Fibroblast of lung (primary cell): ENCODE data around the gene TSPAN11. TPM values are rescaled to one million over a fixed set of nuclear protein-coding genes. Genes with fewer than 3 reads are reported as not detected.

Experiments
- DNase-seq, 2 donors: peaks; one replicate each; pipeline versions ENCODE4 v3.0.0 to v3.0.0-alpha.2; 2010; ENCODE audit warnings: low read depth in 2 of 2
- H2AFZ ChIP-seq: 2 replicates; pipeline ENCODE4 v1.5.1; 2012; ENCODE audit warnings: low read length, control low read depth, inconsistent platforms
- H3K27ac ChIP-seq: 2 replicates; pipeline ENCODE4 v1.5.1; 2011; ENCODE audit warnings: low read length, control low read depth; ENCODE audit not compliant: insufficient read depth
- H3K27me3 ChIP-seq: 2 replicates; pipeline ENCODE4 v1.5.1; 2011; ENCODE audit warnings: mild to moderate bottlenecking, low read length; ENCODE audit not compliant: control insufficient read depth, insufficient read depth
- H3K36me3 ChIP-seq: 2 replicates; pipeline ENCODE4 v1.5.1; 2011; ENCODE audit warnings: low read length; ENCODE audit not compliant: control insufficient read depth, insufficient read depth
- H3K4me1 ChIP-seq: 2 replicates; pipeline ENCODE4 v1.5.1; 2011; ENCODE audit warnings: low read length; ENCODE audit not compliant: control insufficient read depth, insufficient read depth; ENCODE audit errors: extremely low read depth
- H3K4me2 ChIP-seq: 2 replicates; pipeline ENCODE4 v1.5.1; 2011; ENCODE audit warnings: low read length, control low read depth; ENCODE audit not compliant: insufficient read depth; ENCODE audit errors: extremely low read depth
- H3K4me3 ChIP-seq, 4 experiments: fragments of 200-600 bp in 1 of 4; sonication (generic) in 1 of 4; replicated peaks in 1 of 4; 2 replicates each; pipeline ENCODE4 v1.5.1; 2011 to 2016; ENCODE audit warnings: low read length in 4 of 4, low read depth in 3 of 4, mild to moderate bottlenecking in 3 of 4, control low read depth in 2 of 4, inconsistent platforms in 1 of 4, mixed read lengths in 1 of 4; ENCODE audit not compliant: insufficient read depth in 1 of 4; ENCODE audit errors: control extremely low read depth in 1 of 4
- H3K79me2 ChIP-seq: 2 replicates; pipeline ENCODE4 v1.5.1; 2012; ENCODE audit warnings: mild to moderate bottlenecking, low read length, inconsistent platforms; ENCODE audit not compliant: control insufficient read depth, insufficient read depth
- H3K9ac ChIP-seq: 2 replicates; pipeline ENCODE4 v1.5.1; 2011; ENCODE audit warnings: mild to moderate bottlenecking, low read length, control low read depth; ENCODE audit not compliant: insufficient read depth
- H3K9me3 ChIP-seq: 2 replicates; pipeline ENCODE4 v1.5.1; 2012; ENCODE audit warnings: low read depth, low read length; ENCODE audit not compliant: control insufficient read depth, insufficient read depth
- H4K20me1 ChIP-seq: 2 replicates; pipeline ENCODE4 v1.5.1; 2011; ENCODE audit warnings: low read length; ENCODE audit not compliant: control insufficient read depth, insufficient read depth; ENCODE audit errors: extremely low read depth
- EZH2 ChIP-seq: IDR thresholded peaks from 2 replicates; pipeline ENCODE4 v1.5.1; 2012; ENCODE audit warnings: low read length, control low read depth, mild to moderate bottlenecking; ENCODE audit errors: missing control alignments
- polyA plus RNA-seq, 2 donors: library from polyadenylated mRNA; depleted of rRNA in 1 of 2; stranded (reverse) in 1 of 2; unstranded in 1 of 2; fragments of >200 nt; gene quantifications; 2 replicates each; pipeline ENCODE4 v1.2.1, GENCODE V29; 2011 to 2012; ENCODE audit warnings: missing spikeins in 1 of 2
- total RNA-seq: library from RNA; depleted of rRNA; stranded (reverse); fragments of >200 nt; gene quantifications from 2 replicates; pipeline ENCODE4 v1.2.1, GENCODE V29; 2014
- TF ChIP-seq, protein P1 (sequence below), 2 donors: IDR thresholded peaks in 1 of 2; conservative IDR thresholded peaks in 1 of 2; 1 replicate in 1 of 2; 2 replicates in 1 of 2; pipeline ENCODE4 v1.5.1; 2011 to 2012; ENCODE audit warnings: low read length in 2 of 2, control low read depth in 1 of 2, inconsistent platforms in 1 of 2, low read depth in 1 of 2, mild to moderate bottlenecking in 1 of 2

The TSPAN11 gene
- total and polyA plus RNA-seq, 2 donors (not counting 1 experiment from before 2014, with no cell fraction given), result 0.02 to 2.6 TPM

DNA sequence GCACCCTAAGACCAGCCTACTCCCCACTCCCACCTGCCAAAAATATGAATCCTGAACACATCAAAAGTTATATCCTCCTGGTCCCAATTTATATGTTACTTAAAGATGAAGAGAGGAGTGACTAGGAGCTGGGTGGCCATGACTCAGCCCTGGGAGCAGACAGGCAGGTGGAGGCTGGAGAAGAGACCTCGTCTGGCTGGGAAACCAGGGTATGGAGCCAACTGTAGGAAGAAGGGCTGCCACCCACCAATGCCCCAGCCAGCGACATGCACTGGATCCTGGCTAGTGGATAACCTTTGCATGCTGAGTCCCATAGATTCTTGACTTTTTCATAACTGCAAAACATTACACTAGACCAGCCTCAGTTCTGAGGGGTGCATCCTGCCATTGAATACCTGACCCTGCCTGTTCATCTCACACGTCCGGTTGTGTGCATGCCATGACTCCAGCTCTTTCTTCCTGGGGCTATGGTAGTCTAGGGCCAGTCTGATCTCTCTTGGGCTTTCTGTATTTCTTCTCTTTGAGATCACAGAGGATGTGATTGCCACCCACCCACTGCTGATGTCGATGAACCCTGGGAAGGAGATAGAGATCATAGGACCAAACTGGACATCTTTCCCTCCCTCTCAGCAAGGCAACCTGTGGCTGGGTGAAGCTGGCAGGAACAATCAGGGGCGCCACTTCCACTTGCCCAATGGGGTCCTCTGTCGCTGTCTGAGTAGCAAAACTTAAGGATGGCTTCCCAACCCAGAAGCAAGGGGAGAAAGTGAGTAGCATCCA is 77.5 kb downstream of the TSPAN11 start:
- H3K36me3 ChIP-seq, result no peaks in the 10 kb centered on the region
- no peak for DNase-seq
- H3K9me3 ChIP-seq, result no peaks in the 10 kb centered on the region
- H3K27ac ChIP-seq, result no peak overlapping the region
- H2AFZ ChIP-seq, result no peak overlapping the region
- H3K79me2 ChIP-seq, result no peaks in the 10 kb centered on the region
- no peaks in the 10 kb centered on the region for H3K27me3 ChIP-seq
- no peak overlapping the region for H3K4me3 ChIP-seq
- no peaks in the 10 kb centered on the region for H4K20me1 ChIP-seq
- no peak overlapping the region for H3K9ac ChIP-seq
- TF ChIP-seq, protein P1, sequence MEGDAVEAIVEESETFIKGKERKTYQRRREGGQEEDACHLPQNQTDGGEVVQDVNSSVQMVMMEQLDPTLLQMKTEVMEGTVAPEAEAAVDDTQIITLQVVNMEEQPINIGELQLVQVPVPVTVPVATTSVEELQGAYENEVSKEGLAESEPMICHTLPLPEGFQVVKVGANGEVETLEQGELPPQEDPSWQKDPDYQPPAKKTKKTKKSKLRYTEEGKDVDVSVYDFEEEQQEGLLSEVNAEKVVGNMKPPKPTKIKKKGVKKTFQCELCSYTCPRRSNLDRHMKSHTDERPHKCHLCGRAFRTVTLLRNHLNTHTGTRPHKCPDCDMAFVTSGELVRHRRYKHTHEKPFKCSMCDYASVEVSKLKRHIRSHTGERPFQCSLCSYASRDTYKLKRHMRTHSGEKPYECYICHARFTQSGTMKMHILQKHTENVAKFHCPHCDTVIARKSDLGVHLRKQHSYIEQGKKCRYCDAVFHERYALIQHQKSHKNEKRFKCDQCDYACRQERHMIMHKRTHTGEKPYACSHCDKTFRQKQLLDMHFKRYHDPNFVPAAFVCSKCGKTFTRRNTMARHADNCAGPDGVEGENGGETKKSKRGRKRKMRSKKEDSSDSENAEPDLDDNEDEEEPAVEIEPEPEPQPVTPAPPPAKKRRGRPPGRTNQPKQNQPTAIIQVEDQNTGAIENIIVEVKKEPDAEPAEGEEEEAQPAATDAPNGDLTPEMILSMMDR (conservative IDR thresholded peaks at IDR 0.05 in 1 of 2, IDR thresholded peaks at IDR 0.05 in 1 of 2; ENCODE audit: low read depth in 1 of 2, low read length in 2 of 2), result no peak
- TF ChIP-seq EZH2, result no peak
- H3K4me1 ChIP-seq, result no peaks in the 10 kb centered on the region
- no peak overlapping the region for H3K4me2 ChIP-seq

DNA sequence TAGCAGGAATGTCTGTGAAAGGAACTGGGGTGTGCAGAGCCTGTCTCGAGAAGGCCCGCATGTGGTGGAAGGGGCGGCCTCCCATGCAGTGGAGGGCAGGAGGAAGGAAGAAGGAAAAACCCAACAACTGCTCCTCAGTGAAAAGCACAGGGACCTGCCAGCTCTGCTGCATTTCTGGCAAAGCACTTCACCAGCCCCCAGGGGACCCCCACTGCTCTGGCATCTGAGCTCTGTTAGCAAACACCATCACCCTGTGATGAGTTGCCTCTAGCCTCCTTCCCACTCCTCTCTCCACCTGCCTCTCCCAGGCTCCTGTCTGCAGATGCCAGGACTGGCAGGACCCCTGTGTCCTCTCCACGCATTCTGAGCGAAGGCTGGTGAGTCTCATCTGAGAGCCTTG is 78.1 kb downstream of the TSPAN11 start:
- H3K36me3 ChIP-seq, result no peaks in the 10 kb centered on the region
- no peaks in the 10 kb centered on the region for H3K27me3 ChIP-seq
- no peak overlapping the region for H3K9ac ChIP-seq
- H3K79me2 ChIP-seq, result no peaks in the 10 kb centered on the region
- H2AFZ ChIP-seq, result no peak overlapping the region
- DNase-seq, result no peak
- H3K9me3 ChIP-seq, result no peaks in the 10 kb centered on the region
- TF ChIP-seq EZH2, result no peak
- TF ChIP-seq, protein P1 (conservative IDR thresholded peaks at IDR 0.05 in 1 of 2, IDR thresholded peaks at IDR 0.05 in 1 of 2; ENCODE audit: low read depth in 1 of 2, low read length in 2 of 2), result no peak
- no peak overlapping the region for H3K4me3 ChIP-seq
- H3K4me1 ChIP-seq, result no peaks in the 10 kb centered on the region
- no peak overlapping the region for H3K27ac ChIP-seq
- H4K20me1 ChIP-seq, result no peaks in the 10 kb centered on the region
- no peak overlapping the region for H3K4me2 ChIP-seq

DNA sequence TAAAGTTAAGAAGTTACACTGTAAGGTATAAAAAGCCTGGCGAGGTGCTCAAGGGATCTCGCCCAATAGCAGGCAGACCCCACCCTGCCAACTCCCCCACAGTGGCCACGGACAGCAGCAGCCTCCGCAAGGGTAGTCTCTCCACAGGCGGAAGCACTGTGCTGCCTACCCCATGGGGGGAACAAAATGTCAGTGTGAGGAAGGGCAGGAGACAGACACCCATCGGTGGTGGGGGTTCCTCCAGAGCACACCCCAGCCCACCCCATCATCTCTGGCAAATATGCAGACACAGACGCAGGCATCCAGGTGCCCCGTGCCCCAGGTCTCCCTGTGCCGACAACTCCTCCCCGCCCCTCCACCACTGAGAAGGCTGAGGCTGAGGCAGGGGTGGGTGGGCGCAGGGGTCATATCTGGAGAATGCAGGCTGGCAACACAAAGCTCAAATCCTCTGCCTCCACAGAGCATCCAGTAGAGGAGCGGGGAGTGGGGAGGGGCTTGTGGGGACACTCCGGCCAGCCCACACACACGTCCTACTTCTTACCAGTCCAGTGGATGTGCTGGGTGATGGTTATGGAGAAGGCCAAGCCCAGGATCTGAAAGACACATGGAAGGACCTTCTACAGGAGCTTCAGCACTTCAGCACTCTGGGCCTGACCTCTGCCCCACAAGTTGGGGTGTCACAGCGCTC is 78.9 kb downstream of the TSPAN11 start:
- Histone ChIP-seq H3K9me3 (no peaks in the 10 kb centered on the region), H3K9ac (no peak overlapping the region), H4K20me1 (no peaks in the 10 kb centered on the region), H3K27ac (no peak overlapping the region), H3K4me1 (no peaks in the 10 kb centered on the region), H3K4me3 (no peak overlapping the region), H3K4me2 (no peak overlapping the region), H2AFZ (no peak overlapping the region), H3K36me3 (no peaks in the 10 kb centered on the region), H3K27me3 (no peaks in the 10 kb centered on the region), H3K79me2 (no peaks in the 10 kb centered on the region)
- no peak for TF ChIP-seq EZH2
- TF ChIP-seq, protein P1 (conservative IDR thresholded peaks at IDR 0.05 in 1 of 2, IDR thresholded peaks at IDR 0.05 in 1 of 2; ENCODE audit: low read depth in 1 of 2, low read length in 2 of 2), result no peak
- no peak for DNase-seq
